ENCODE results near the gene VEGFB. TPM values are rescaled to one million over a fixed set of nuclear protein-coding genes. Genes with fewer than 3 reads are reported as not detected.

Gene VEGFB
- total and polyA plus RNA-seq, 2 of the 8 experiments (the other 6 are each of a cell fraction or from before 2014, with no cell fraction given), result 9.3 to 49.6 TPM

- WGBS, 2 experiments (ENCODE audit: extremely low coverage in 1 of 2, insufficient coverage in 1 of 2, insufficient read length in 1 of 2, insufficient replicate concordance in 2 of 2, low coverage in 1 of 2, low lambda C conversion rate in 2 of 2, missing lambda C conversion rate in 1 of 2), result 7% methylated on average over 44 of the region's 58 CpGs; no CpG with 5 or more reads in 1 of the 2 experiments
- TF ChIP-seq TAF1 (IDR thresholded peaks at IDR 0.05; ENCODE audit: low read depth, low read length) (peak; percentile 90), SP4 (IDR thresholded peaks at IDR 0.05; ENCODE audit: low read length) (peak; percentile 42; the same call in 1 of the 2 replicates), PHF8 (conservative IDR thresholded peaks at IDR 0.05; ENCODE audit: low read depth, low read length) (peak; percentile 76), NANOG (IDR thresholded peaks at IDR 0.05; ENCODE audit: insufficient read depth, low read depth, low read length, poor library complexity, severe bottlenecking) (no peak), CREB1 (IDR thresholded peaks at IDR 0.05) (peak; percentile 93), CHD2 (IDR thresholded peaks at IDR 0.05; ENCODE audit: low read length) (no peak), SRF (IDR thresholded peaks at IDR 0.05; ENCODE audit: low read depth, low read length) (no peak), NRF1 (IDR thresholded peaks at IDR 0.05; ENCODE audit: low read depth, low read length) (peak; percentile 71), CHD1 (IDR thresholded peaks at IDR 0.05; ENCODE audit: low read depth, low read length) (no peak), JUND (IDR thresholded peaks at IDR 0.05; ENCODE audit: low read length) (no peak)
- TF ChIP-seq, protein P1, sequence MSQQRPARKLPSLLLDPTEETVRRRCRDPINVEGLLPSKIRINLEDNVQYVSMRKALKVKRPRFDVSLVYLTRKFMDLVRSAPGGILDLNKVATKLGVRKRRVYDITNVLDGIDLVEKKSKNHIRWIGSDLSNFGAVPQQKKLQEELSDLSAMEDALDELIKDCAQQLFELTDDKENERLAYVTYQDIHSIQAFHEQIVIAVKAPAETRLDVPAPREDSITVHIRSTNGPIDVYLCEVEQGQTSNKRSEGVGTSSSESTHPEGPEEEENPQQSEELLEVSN (IDR thresholded peaks at IDR 0.05), result peak; percentile 28; the same call in 1 of the 2 replicates
Measured at GRCh38 chr11:64240435-64241240, 6.3 kb downstream of the VEGFB start, which contains the start of gene FKBP2. Gene FKBP2, plus strand, starts transcription at chr11:64241095. Its CDS starts 1,293 bp downstream, at chr11:64242388.

More at GRCh38 chr11:64240435-64241240, 6.3 kb downstream of the VEGFB start, which contains the start of gene FKBP2:
- DNase-seq (ENCODE audit: low read depth in 1 of 2, low spot score in 2 of 2) (peak; percentile 88 to 97), FAIRE-seq (no peak)
- H3K23ac ChIP-seq (ENCODE audit: insufficient read length), result no peak within 1 kb of the TSS
- H4K8ac ChIP-seq (ENCODE audit: extremely low read depth, insufficient read depth, low read length), result peak within 1 kb of the TSS; percentile 92
- no peak within 1 kb of the TSS for H3K14ac ChIP-seq (ENCODE audit: insufficient read length)
- peaks cover 2 to 13% of the 10 kb centered on the region in 2 experiments; a peak in 3 of 4 replicates for H3K79me2 ChIP-seq (ENCODE audit: control insufficient read depth in 1 of 2, insufficient read depth in 2 of 2, low read length in 2 of 2)
- H3K27ac ChIP-seq (ENCODE audit: low read depth, low read length), result peak within 1 kb of the TSS; percentile 87
- no peak within 1 kb of the TSS for H2AFZ ChIP-seq (ENCODE audit: low read length)
- H2BK120ac ChIP-seq (replicated peaks; ENCODE audit: low read depth, low read length), result no peak within 1 kb of the TSS
- peak within 1 kb of the TSS; percentile 82 to 85 for H3K4me2 ChIP-seq (ENCODE audit: insufficient read depth in 1 of 2, low read depth in 2 of 2, low read length in 2 of 2)
- H4K91ac ChIP-seq (replicated peaks; ENCODE audit: insufficient read length, low read length), result peak within 1 kb of the TSS; percentile 81
- peaks cover 0 to 11% of the 10 kb centered on the region in 2 experiments for H4K20me1 ChIP-seq (replicated peaks in 1 of 2; ENCODE audit: control insufficient read depth in 1 of 2, insufficient read depth in 2 of 2, low read length in 2 of 2)
- peak within 1 kb of the TSS; percentile 26; the same call in 1 of the 2 replicates for H2AK5ac ChIP-seq (ENCODE audit: low read depth, low read length)
- H3K9me3 ChIP-seq (ENCODE audit: insufficient read depth in 2 of 2, low read depth in 1 of 2, low read length in 1 of 2), result no peaks in the 10 kb centered on the region
- H2BK20ac ChIP-seq (ENCODE audit: low read length), result no peak within 1 kb of the TSS
- H3K23me2 ChIP-seq (ENCODE audit: low read depth, low read length), result peaks cover 12% of the 10 kb centered on the region
- peaks cover 0 to 19% (median 7%) of the 10 kb centered on the region in 4 experiments; a peak in 4 of 8 replicates for H3K36me3 ChIP-seq (ENCODE audit: control insufficient read depth in 2 of 4, insufficient read depth in 4 of 4, low read length in 3 of 4)
- H2BK12ac ChIP-seq (ENCODE audit: low read depth, low read length), result 0 out of 2 replicates have a peak within 1 kb of the TSS, but pooled peaks have one; percentile 1
- H3K18ac ChIP-seq (ENCODE audit: extremely low read depth, low read length), result peak within 1 kb of the TSS; percentile 99
- peak within 1 kb of the TSS; percentile 38 for H3K4ac ChIP-seq (replicated peaks; ENCODE audit: insufficient read length, low read depth, low read length)
- no peak within 1 kb of the TSS for H2BK15ac ChIP-seq (ENCODE audit: low read length)
- no peaks in the 10 kb centered on the region; a peak in 1 of 7 replicates for H3K27me3 ChIP-seq (replicated peaks in 1 of 4; ENCODE audit: control insufficient read depth in 3 of 4, extremely low read depth in 1 of 4, insufficient read depth in 3 of 4, low read length in 3 of 4)
- peak within 1 kb of the TSS; percentile 90 for H3K56ac ChIP-seq (replicated peaks; ENCODE audit: insufficient read length, low read depth, low read length)
- peak within 1 kb of the TSS; percentile 88 for H2BK5ac ChIP-seq (ENCODE audit: low read depth, low read length)
- peaks cover 3% of the 10 kb centered on the region for H3K79me1 ChIP-seq (ENCODE audit: low read depth, low read length)
- peak within 1 kb of the TSS; percentile 67 to 82 (median 78) for H3K4me3 ChIP-seq (ENCODE audit: extremely low read depth in 1 of 4, insufficient read depth in 2 of 4, low read depth in 3 of 4, low read length in 4 of 4)
- POLR2A ChIA-PET (ENCODE audit: partially characterized antibody), result interaction anchor here (0.7 to 13.1 kb wide), 9 partner anchors 6 to 64 kb away, joined by 3 to 352 read pairs (median 43); partner anchors contain the start of genes DNAJC4, FKBP2, NUDT22 and PLCB3
- peak within 1 kb of the TSS; percentile 72 to 85 (median 76) for H3K9ac ChIP-seq (replicated peaks in 1 of 4; ENCODE audit: extremely low read depth in 1 of 4, low read depth in 3 of 4, low read length in 3 of 4)
- H4K5ac ChIP-seq (ENCODE audit: insufficient read length, low read depth, low read length), result peak within 1 kb of the TSS; percentile 90
- peaks cover 0 to 16% (median 12%) of the 10 kb centered on the region in 4 experiments; a peak in 6 of 7 replicates for H3K4me1 ChIP-seq (replicated peaks in 1 of 4; ENCODE audit: control insufficient read depth in 3 of 4, insufficient read depth in 4 of 4, low read length in 3 of 4)
- CTCF ChIA-PET (ENCODE audit: partially characterized antibody), result interaction anchor here (1.0 to 1.6 kb wide), 3 partner anchors 10 to 32 kb away, joined by 3 to 4 read pairs (median 4); partner anchors contain the start of gene NUDT22

All from H1 (cell line).